Measurements from ENCODE around the gene RNF125.

RNF125 gene

DNA sequence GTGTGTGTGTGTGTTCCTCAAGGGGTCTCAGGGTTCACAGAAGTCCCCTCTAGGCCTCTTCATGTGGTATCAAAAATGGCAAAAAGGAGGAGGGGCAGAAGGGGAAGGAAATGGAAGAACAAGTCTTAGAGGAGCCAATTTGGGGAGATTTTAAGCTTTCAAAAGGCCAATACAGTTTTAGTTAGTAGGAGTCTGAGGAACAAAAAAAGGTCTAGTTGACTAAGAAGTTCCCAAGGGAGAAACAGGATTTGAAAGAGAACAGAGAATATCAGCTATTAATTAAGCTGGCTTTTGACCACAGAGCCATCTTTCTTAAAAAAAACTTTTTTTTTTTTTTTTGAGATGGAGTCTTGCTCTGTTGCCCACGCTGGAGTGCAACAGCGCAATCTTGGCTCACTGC, 7.1 kb downstream of the RNF125 start:
- no peaks in the 10 kb centered on the region for H3K9me3 ChIP-seq (ENCODE audit: control insufficient read depth in 2 of 2, low read length in 2 of 2)
- no peaks in the 10 kb centered on the region for H3K27me3 ChIP-seq (ENCODE audit: control insufficient read depth in 1 of 2, insufficient read depth in 2 of 2, low read length in 2 of 2)
- H3K4me3 ChIP-seq (ENCODE audit: low read length in 2 of 2), result no peak overlapping the region
- no peak overlapping the region for H3K27ac ChIP-seq (ENCODE audit: low read length)
- H3K36me3 ChIP-seq (ENCODE audit: control insufficient read depth in 2 of 2, insufficient read depth in 2 of 2, low read length in 2 of 2), result no peaks in the 10 kb centered on the region
- H3K4me1 ChIP-seq (ENCODE audit: control insufficient read depth, insufficient read depth, low read length), result no peaks in the 10 kb centered on the region
- H3K9ac ChIP-seq (ENCODE audit: low read length in 2 of 2), result no peak overlapping the region

DNA sequence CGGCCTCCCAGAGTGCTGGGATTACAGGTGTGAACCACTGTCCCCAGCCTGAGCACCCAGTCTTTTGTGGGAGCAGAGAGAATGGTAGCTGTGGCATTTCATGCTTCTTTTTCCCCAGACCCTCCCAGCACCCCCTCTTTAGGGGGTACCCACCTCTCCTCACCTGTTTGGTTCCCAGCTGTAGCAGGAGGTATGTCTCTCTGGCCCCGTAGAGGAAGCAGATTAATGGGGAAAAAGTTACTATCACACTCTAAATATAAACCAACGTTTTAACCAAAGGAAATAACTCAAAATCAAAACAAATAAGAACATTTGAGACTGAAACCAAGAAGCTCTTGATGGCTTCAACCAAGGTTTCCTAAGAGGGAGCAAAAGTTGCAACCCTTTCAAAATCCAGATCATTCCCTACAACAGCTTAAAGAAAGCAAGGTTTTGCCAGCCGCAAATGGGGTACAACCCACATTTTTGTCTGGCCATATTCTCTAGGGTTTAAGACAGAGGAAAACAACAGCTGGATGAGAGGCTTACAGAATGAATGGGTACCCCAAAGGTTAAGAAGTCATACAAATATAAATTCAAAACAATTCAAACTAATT, 8.0 kb downstream of the RNF125 start:
- no peaks in the 10 kb centered on the region for H3K9me3 ChIP-seq (ENCODE audit: control insufficient read depth in 2 of 2, low read length in 2 of 2)
- no peak overlapping the region for H3K4me3 ChIP-seq (ENCODE audit: low read length in 2 of 2)
- H3K27ac ChIP-seq (ENCODE audit: low read length), result no peak overlapping the region
- H3K27me3 ChIP-seq (ENCODE audit: control insufficient read depth in 1 of 2, insufficient read depth in 2 of 2, low read length in 2 of 2), result no peaks in the 10 kb centered on the region
- no peak overlapping the region for H3K9ac ChIP-seq (ENCODE audit: low read length in 2 of 2)
- no peaks in the 10 kb centered on the region for H3K36me3 ChIP-seq (ENCODE audit: control insufficient read depth in 2 of 2, insufficient read depth in 2 of 2, low read length in 2 of 2)
- H3K4me1 ChIP-seq (ENCODE audit: control insufficient read depth, insufficient read depth, low read length), result no peaks in the 10 kb centered on the region

- Histone ChIP-seq H3K36me3 (ENCODE audit: control insufficient read depth in 2 of 2, insufficient read depth in 2 of 2, low read length in 2 of 2) (no peaks in the 10 kb centered on the region), H3K4me1 (ENCODE audit: control insufficient read depth, insufficient read depth, low read length) (no peaks in the 10 kb centered on the region), H3K27ac (ENCODE audit: low read length) (no peak overlapping the region), H3K27me3 (ENCODE audit: control insufficient read depth in 1 of 2, insufficient read depth in 2 of 2, low read length in 2 of 2) (no peaks in the 10 kb centered on the region), H3K9me3 (ENCODE audit: control insufficient read depth in 2 of 2, low read length in 2 of 2) (no peaks in the 10 kb centered on the region), H3K4me3 (ENCODE audit: low read length in 2 of 2) (no peak overlapping the region), H3K9ac (ENCODE audit: low read length in 2 of 2) (no peak overlapping the region)
These were observed 10.9 kb downstream of the RNF125 start for GRCh38 chr18:32029558-32029957.

GRCh38 chr18:32032609-32033008, 14.0 kb downstream of the RNF125 start:
- Histone ChIP-seq H3K36me3 (ENCODE audit: control insufficient read depth in 2 of 2, insufficient read depth in 2 of 2, low read length in 2 of 2) (no peaks in the 10 kb centered on the region), H3K9ac (ENCODE audit: low read length in 2 of 2) (no peak overlapping the region), H3K4me1 (ENCODE audit: control insufficient read depth, insufficient read depth, low read length) (no peaks in the 10 kb centered on the region), H3K27me3 (ENCODE audit: control insufficient read depth in 1 of 2, insufficient read depth in 2 of 2, low read length in 2 of 2) (no peaks in the 10 kb centered on the region), H3K9me3 (ENCODE audit: control insufficient read depth in 2 of 2, low read length in 2 of 2) (no peaks in the 10 kb centered on the region), H3K27ac (ENCODE audit: low read length) (no peak overlapping the region), H3K4me3 (ENCODE audit: low read length in 2 of 2) (no peak overlapping the region)

GRCh38 chr18:32036506-32037180, 18.0 kb downstream of the RNF125 start:
- Histone ChIP-seq H3K27ac (ENCODE audit: low read length) (no peak overlapping the region), H3K4me1 (ENCODE audit: control insufficient read depth, insufficient read depth, low read length) (no peaks in the 10 kb centered on the region), H3K4me3 (ENCODE audit: low read length in 2 of 2) (no peak overlapping the region)

DNA sequence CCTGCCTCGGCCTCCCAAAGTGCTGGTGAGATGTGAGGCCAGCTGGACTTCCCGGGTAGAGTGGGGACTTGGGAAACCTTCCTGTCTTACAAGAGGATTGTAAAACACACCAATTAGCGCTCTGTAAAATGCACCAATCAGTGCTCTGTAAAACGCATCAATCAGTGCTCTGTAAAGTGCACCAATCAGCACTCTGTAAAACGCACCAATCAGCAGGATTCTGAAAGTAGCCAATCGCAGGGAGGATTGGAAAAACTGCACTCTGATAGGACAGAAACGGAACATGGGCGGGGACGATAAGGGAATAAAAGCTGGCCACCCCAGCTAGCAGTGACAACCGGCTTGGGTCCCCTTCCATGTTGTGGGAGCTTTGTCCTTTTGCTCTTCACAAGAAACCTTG, 19.0 kb downstream of the RNF125 start:
- no peaks in the 10 kb centered on the region for H3K4me1 ChIP-seq (ENCODE audit: control insufficient read depth, insufficient read depth, low read length)
- no peak overlapping the region for H3K9ac ChIP-seq (ENCODE audit: low read length in 2 of 2)
- no peaks in the 10 kb centered on the region for H3K27me3 ChIP-seq (ENCODE audit: control insufficient read depth in 1 of 2, insufficient read depth in 2 of 2, low read length in 2 of 2)
- H3K4me3 ChIP-seq (ENCODE audit: low read length in 2 of 2), result no peak overlapping the region
- no peaks in the 10 kb centered on the region for H3K9me3 ChIP-seq (ENCODE audit: control insufficient read depth in 2 of 2, low read length in 2 of 2)
- H3K27ac ChIP-seq (ENCODE audit: low read length), result no peak overlapping the region
- H3K36me3 ChIP-seq (ENCODE audit: control insufficient read depth in 2 of 2, insufficient read depth in 2 of 2, low read length in 2 of 2), result no peaks in the 10 kb centered on the region

More at GRCh38 chr18:32036506-32037180, 18.0 kb downstream of the RNF125 start:
- no peak overlapping the region for H3K9ac ChIP-seq (ENCODE audit: low read length in 2 of 2)
- H3K36me3 ChIP-seq (ENCODE audit: control insufficient read depth in 2 of 2, insufficient read depth in 2 of 2, low read length in 2 of 2), result no peaks in the 10 kb centered on the region
- no peaks in the 10 kb centered on the region for H3K9me3 ChIP-seq (ENCODE audit: control insufficient read depth in 2 of 2, low read length in 2 of 2)
- no peaks in the 10 kb centered on the region for H3K27me3 ChIP-seq (ENCODE audit: control insufficient read depth in 1 of 2, insufficient read depth in 2 of 2, low read length in 2 of 2)

GRCh38 chr18:32040936-32041335, 22.3 kb downstream of the RNF125 start:
- H3K27ac ChIP-seq (ENCODE audit: low read length), result no peak overlapping the region
- H3K4me3 ChIP-seq (ENCODE audit: low read length in 2 of 2), result no peak overlapping the region
- no peaks in the 10 kb centered on the region for H3K36me3 ChIP-seq (ENCODE audit: control insufficient read depth in 2 of 2, insufficient read depth in 2 of 2, low read length in 2 of 2)
- no peak overlapping the region for H3K9ac ChIP-seq (ENCODE audit: low read length in 2 of 2)
- no peaks in the 10 kb centered on the region for H3K9me3 ChIP-seq (ENCODE audit: control insufficient read depth in 2 of 2, low read length in 2 of 2)
- no peaks in the 10 kb centered on the region for H3K27me3 ChIP-seq (ENCODE audit: control insufficient read depth in 1 of 2, insufficient read depth in 2 of 2, low read length in 2 of 2)
- H3K4me1 ChIP-seq (ENCODE audit: control insufficient read depth, insufficient read depth, low read length), result no peaks in the 10 kb centered on the region

DNA sequence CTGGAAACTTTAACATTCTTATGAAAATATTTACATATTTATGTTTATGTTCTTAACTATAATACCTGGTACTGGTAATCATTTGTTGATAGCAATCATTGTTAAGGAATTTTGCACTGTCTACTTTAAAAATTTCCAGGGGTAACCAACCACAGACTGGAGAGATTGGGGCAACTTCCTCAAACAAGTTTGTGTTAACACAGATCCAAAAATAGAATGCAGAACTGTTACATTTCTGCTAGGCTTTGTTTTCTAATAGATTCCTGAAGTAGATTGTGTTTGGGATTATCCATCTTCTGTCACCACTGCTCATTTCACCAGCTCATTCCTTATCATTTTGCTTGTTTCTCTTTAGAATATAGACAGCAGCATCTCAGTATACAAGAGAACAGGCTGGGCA, 23.7 kb downstream of the RNF125 start:
- Histone ChIP-seq H3K27me3 (ENCODE audit: control insufficient read depth in 1 of 2, insufficient read depth in 2 of 2, low read length in 2 of 2) (no peaks in the 10 kb centered on the region), H3K36me3 (ENCODE audit: control insufficient read depth in 2 of 2, insufficient read depth in 2 of 2, low read length in 2 of 2) (no peaks in the 10 kb centered on the region), H3K4me1 (ENCODE audit: control insufficient read depth, insufficient read depth, low read length) (no peaks in the 10 kb centered on the region), H3K9ac (ENCODE audit: low read length in 2 of 2) (no peak overlapping the region), H3K9me3 (ENCODE audit: control insufficient read depth in 2 of 2, low read length in 2 of 2) (no peaks in the 10 kb centered on the region), H3K27ac (ENCODE audit: low read length) (no peak overlapping the region), H3K4me3 (ENCODE audit: low read length in 2 of 2) (no peak overlapping the region)

DNA sequence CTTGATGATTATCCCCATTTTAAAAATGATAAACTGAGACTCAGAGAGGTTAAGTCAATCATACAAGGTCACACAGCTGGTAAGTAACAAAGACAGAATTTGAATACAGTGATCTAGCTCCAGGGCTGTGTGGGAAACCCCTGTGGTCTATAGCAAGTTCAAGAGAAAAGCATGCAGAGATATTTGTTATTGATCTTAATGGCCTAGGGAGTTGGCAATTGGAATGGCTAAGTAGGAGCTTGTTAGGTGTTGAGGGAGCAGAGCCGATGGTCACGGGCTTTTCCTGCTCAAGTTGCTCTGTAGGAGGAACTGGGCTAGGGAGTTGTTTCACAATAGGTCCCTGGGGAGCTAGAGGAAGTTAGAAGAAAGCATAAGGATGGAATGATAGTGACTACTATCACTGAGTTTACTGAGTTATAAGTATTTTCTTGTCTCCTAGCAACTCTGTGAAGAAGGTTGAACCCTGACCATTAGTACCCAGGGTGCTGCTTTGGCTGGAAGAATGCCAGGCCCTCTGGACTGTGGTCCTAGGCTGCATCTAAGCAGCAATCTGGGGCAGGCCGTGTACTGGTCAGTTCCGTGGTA, 30.0 kb downstream of the RNF125 start:
- H3K9me3 ChIP-seq (ENCODE audit: control insufficient read depth in 2 of 2, low read length in 2 of 2), result no peaks in the 10 kb centered on the region
- H3K27me3 ChIP-seq (ENCODE audit: control insufficient read depth in 1 of 2, insufficient read depth in 2 of 2, low read length in 2 of 2), result no peaks in the 10 kb centered on the region
- H3K4me3 ChIP-seq (ENCODE audit: low read length in 2 of 2), result no peak overlapping the region
- H3K27ac ChIP-seq (ENCODE audit: low read length), result no peak overlapping the region
- H3K4me1 ChIP-seq (ENCODE audit: control insufficient read depth, insufficient read depth, low read length), result no peaks in the 10 kb centered on the region
- H3K36me3 ChIP-seq (ENCODE audit: control insufficient read depth in 2 of 2, insufficient read depth in 2 of 2, low read length in 2 of 2), result no peaks in the 10 kb centered on the region
- H3K9ac ChIP-seq (ENCODE audit: low read length in 2 of 2), result no peak overlapping the region

DNA sequence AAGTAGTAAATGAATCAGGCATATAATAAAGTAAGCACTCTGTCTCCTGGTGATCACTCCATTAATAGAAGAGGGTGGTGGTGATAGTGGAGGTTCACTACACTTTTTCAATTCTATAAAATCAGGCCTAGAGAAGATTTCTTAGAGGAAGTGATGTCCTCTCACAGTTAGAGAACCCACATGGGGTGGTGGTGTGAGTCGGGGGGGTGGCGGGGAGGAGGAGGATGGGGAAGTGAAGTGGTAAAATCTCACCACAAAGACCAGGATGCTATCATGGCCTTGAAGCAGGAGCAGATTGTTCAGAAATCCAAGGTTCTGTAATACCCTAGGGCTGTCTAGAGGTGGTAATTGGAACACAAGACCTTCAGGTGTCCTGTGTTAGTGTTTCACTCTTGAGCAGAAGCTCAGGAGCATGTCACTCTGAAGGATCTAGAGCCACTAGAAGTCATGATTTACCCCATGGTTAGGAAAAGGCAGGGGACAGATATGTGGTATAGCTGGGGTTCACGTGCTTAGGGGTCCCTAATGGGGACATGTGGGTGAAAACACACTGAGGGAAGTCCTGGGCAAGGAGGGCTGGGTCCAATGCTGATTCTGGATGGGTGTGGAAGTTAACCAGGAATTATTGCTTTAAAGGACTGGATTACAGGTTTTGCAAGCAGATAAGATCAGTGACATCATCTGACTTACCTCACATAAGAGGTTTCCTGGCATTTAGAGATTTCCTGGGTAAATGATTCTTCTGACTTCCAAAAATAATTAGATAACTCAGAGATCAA, 31.0 kb downstream of the RNF125 start:
- Histone ChIP-seq H3K27me3 (ENCODE audit: control insufficient read depth in 1 of 2, insufficient read depth in 2 of 2, low read length in 2 of 2) (no peaks in the 10 kb centered on the region), H3K4me3 (ENCODE audit: low read length in 2 of 2) (no peak overlapping the region), H3K27ac (ENCODE audit: low read length) (no peak overlapping the region), H3K9me3 (ENCODE audit: control insufficient read depth in 2 of 2, low read length in 2 of 2) (no peaks in the 10 kb centered on the region), H3K9ac (ENCODE audit: low read length in 2 of 2) (no peak overlapping the region), H3K36me3 (ENCODE audit: control insufficient read depth in 2 of 2, insufficient read depth in 2 of 2, low read length in 2 of 2) (no peaks in the 10 kb centered on the region), H3K4me1 (ENCODE audit: control insufficient read depth, insufficient read depth, low read length) (no peaks in the 10 kb centered on the region)

Measured in stomach smooth muscle (tissue), 2 donors.